Activated CD4-positive, alpha-beta T cell treated with anti-CD3 and anti-CD28 coated beads, Interleukin-2, amount 50 U/mL, for 48 hours (primary cell): ENCODE data around the gene METTL14.
A peak's percentile ranks its signal among the peaks of the same experiment; 100 is the strongest.
"Not testable (repeated sequence)": the region's sequence is repeated elsewhere in the genome, so short reads cannot be mapped to it uniquely, and the experiment has no call there.

Experiments used
- DNase-seq, 2 experiments: peaks; one replicate each; pipeline ENCODE4 v3.0.0-alpha.2; 2020

The METTL14 gene

GRCh38 chr4:118684873-118685811, at the start of gene METTL14:
Gene METTL14, plus strand, starts transcription at chr4:118685392. Its CDS starts 143 bp downstream, at chr4:118685535.
- peak; percentile 91 to 92 for DNase-seq

DNA sequence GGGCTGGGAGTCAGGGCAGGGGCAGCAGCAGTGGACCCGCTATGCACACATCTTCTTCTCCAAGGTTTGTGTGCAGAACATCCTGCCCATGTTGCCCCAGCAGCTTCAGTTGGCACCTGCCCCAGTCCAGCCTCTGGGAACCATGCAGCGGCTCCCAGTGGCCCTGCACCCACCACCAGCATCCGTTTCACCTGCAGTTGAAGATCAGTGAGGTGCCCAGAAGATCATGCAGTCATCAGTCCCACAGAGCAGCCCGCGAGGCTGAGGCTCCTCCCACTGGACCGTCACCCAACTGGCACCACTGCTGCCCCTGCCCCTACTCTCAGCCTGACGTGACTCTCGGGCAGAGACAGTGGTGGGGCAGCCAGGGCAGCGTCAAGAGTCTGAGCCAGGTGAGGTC, 49.1 kb upstream of the METTL14 start:
- DNase-seq = not testable (repeated sequence)

GRCh38 chr4:118664665-118665064, 20.5 kb upstream of the METTL14 start:
- DNase-seq = peak; percentile 26 to 53

DNA sequence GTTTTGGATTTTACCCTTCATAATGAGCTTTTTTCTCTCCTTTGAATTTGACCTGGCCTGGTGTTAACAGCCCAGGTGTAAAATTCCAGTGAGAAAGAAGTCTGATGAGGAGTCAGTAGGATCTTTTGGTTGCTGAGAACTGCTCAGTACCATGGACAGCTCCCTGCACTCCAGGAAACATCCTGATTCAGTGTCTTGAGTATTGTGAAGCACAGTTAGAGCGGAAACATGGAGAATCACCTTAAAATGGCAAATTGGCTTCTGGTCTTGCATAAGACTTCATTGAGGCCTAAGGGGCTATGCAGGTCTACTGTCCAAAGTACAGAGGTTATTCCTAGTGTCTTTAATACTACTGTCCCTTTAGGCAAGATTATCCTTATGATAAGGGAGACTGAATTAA, 16.0 kb upstream of the METTL14 start:
- peak; percentile 36 to 43 for DNase-seq

GRCh38 chr4:118670968-118671367, 14.2 kb upstream of the METTL14 start:
- DNase-seq = not testable (repeated sequence)

DNA sequence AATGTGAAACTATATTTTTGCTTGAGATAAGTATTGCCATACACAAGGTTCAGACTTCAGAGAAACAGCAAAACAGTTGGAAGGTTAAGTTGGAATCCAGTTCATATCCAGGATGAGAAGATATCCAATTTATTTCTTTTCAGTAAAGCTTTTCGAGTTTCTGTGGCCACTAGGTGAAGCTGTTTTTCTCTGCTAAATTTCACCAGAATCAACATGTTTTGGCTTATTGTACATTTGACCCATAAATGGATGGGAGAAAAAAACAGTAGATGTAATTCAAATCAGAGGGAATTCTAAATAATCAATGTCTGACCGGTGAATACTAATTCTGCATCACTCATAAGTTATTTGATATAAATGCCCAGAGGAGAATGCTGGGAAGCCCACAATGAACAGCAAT, 9.1 kb upstream of the METTL14 start:
- DNase-seq = no peak

DNA sequence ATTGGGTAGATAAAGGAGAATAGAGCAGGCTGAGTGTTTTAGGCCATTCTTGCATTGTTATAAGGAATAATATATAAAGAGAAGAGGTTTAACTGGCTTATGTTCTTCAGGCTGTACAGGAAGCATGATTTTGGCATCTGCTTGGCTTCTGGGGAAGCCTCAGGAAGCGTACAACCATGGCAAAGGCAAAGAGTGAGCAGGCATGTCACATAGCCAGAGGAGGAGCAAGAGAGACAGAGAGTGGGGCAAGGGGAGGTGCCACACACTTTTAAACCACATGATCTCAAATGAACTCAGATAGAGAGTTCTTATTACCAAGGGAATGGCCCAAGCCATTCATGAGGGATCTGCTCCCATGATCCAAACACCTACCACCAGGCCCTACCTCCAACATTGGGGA, 4.4 kb upstream of the METTL14 start:
- no peak for DNase-seq

- DNase-seq = no peak
Measured at GRCh38 chr4:118682928-118683327, 2.3 kb upstream of the METTL14 start.

DNA sequence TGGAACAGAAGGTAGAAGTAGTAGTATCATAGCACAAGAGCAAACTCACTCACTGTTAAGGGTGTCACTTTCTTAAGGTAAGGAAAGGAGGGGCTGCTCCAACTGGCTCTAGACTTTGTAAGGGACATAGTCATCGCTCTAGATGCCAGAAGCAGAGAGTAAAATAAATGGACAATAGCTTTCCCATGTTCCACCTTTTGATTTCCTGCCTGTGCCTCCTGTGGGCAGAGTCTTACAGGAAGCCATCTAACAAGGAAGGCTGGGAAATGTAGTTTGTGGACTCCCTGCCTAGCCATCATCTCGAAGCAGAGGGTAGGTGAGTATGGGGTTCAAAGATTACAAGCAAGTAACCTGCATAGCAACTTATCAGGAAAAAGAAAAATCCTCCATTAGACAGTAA, 1.7 kb upstream of the METTL14 start:
- no peak for DNase-seq

- DNase-seq = no peak
Measured at GRCh38 chr4:118703118-118703517, 17.9 kb downstream of the METTL14 start.

GRCh38 chr4:118711052-118711451, 25.9 kb downstream of the METTL14 start:
- DNase-seq = no peak

GRCh38 chr4:118712872-118713271, 27.7 kb downstream of the METTL14 start:
- peak in 1 of 2 experiments; percentile 7 for DNase-seq

GRCh38 chr4:118714682-118715081, 29.5 kb downstream of the METTL14 start:
- DNase-seq = no peak

GRCh38 chr4:118716304-118716703, 31.1 kb downstream of the METTL14 start:
- DNase-seq = no peak

DNA sequence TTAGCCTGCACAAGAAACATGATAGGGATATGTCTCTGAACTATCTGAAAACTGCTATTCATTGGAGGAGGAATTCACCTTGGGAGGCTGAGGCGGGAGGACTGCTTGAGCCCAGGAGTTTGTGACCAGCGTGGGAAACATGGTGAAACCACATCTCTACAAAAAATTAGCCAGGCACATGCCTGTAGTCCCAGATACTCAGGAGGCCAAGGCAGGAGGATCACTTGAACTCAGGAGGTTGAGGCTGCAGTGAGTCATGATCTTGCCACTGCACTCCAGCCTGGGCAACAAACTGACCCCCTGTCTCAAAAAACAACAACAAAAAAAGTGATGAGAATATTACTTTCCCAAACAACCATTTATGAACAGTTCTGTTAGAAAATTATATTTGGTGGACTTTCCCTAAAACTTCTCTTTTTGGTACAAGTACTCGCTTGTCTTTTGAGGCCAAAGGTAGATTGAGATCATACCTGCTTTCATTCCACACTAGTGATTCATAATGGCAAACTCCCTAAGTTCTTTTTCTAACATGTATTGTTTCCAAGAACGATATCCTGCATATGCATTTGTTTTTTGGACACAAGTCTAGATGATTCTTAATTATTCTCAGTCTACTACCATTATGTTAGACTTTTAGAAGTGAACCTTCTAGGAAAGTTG, 33.4 kb downstream of the METTL14 start:
- DNase-seq = no peak

DNA sequence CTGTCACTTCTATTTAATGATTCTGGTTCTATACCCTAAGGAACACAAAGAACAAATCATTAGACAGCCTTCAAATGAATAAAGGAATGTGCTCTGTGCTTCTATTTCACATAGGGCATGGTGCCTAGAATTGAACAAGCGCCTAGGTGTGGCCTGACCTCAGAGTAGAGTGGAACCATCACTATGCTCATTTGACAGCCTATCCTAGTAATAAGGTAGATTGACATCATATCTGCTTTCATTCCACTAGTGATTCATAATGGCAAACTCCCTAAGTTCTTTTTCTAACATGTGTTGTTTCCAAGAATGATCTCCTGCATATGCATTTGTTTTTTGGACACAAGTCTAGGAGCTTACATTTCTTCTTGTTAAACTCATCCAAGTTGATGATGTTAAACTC, 36.6 kb downstream of the METTL14 start:
- no peak for DNase-seq

DNA sequence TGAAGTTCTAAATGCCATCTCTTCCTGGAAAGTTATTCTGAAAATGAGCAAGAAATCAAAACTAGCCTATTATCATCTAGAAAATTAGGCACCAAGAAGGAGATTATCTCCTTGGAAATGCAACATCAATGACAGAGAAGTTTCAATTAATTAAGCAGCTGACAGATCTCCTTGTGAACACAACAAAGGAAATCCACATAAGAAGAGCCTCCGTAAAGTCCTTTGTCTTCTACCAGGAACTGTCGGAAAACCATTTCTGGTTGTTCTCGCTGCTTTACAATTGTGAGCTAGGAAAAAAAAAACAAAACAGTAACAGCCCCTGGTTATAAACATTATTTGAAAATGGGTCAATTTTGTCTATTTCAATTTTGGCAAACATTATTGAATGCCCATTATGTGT, 38.2 kb downstream of the METTL14 start:
- DNase-seq = no peak

GRCh38 chr4:118727360-118727759, 42.2 kb downstream of the METTL14 start:
- no peak for DNase-seq

- no peak for DNase-seq
Measured at GRCh38 chr4:118729287-118730286, 44.4 kb downstream of the METTL14 start.

DNA sequence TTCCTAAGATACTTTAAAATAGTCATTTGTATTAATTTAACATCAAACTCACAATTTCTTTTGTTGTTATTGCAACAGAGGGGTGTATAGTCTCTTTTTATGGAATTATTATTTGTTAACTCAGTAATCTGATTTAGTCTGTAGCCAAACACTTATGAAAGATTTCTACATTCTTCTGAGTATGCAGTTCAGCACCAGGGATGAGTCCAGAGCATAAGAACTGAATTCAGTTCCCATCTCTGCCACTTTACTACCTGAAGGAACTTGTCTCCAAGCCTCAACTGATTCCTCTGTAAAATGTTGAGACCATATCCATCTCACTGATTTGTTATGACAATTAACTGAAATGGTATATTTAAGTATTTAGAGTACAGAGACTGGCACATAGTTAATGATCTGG, 45.5 kb downstream of the METTL14 start:
- no peak for DNase-seq

DNA sequence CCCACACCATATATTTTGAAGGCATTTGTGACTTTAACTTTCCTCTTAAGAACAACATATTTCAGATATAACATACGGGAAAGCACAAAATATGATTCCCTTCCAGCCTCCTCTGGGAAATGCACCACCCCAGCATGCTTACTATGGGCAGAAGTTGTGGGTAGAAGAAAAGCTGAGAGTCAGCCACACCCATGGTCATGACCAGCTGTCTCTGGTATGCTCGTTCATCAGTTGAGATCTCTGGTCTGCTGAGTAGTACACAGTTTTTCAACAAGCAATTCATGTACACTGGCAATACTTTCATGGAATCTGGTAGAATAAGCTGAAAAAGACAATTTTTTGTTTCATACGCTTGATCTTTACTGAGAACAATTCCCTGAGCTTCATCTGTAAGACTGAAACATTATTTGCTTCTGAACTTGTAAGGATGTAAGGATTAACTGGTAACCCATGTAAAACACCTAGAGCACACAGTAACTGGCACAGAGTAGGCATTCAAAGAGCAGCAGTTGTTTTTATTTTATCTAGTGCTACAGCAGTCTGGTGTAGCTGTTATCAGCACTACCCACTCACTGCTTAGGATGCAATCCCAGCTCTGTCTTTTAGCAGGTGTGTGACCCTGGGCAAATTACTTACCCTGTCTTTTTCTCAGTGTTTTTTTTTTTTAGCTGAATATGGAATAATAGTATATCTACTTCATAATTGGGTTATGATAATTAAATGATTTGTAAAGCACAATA, 47.6 kb downstream of the METTL14 start:
- DNase-seq = no peak
